AG04449 (cell line): ENCODE results near the gene CAMTA1.

Source experiments
- CTCF ChIA-PET: fragments of 350-600 bp; formaldehyde crosslinking; extraction: SDS; loops from one replicate; lab custom pipeline; 2021; ENCODE audit warnings: antibody characterized with exemption; lab: Yijun Ruan, JAX
- POLR2A ChIA-PET: fragments of 400-600, 350-600 bp; formaldehyde crosslinking; extraction: SDS; loops from one replicate; lab custom pipeline; 2020; ENCODE audit warnings: antibody characterized with exemption, inconsistent platforms; lab: Yijun Ruan, JAX
- DNase-seq: peaks from one replicate; pipeline ENCODE4 v3.0.0-alpha.2; 2010; ENCODE audit warnings: low read depth, low spot score
- H3K4me3 ChIP-seq: 2 replicates; pipeline ENCODE4 v1.5.1; 2011; ENCODE audit warnings: low read depth, mild to moderate bottlenecking, control low read depth, low read length
- TF ChIP-seq, protein P1 (sequence below): IDR thresholded peaks from one replicate; pipeline ENCODE4 v1.5.1; 2011; ENCODE audit warnings: mild to moderate bottlenecking, moderate library complexity, low read length, control low read depth, inconsistent platforms; ENCODE audit not compliant: insufficient read depth; ENCODE audit errors: missing control alignments

The CAMTA1 gene

DNA sequence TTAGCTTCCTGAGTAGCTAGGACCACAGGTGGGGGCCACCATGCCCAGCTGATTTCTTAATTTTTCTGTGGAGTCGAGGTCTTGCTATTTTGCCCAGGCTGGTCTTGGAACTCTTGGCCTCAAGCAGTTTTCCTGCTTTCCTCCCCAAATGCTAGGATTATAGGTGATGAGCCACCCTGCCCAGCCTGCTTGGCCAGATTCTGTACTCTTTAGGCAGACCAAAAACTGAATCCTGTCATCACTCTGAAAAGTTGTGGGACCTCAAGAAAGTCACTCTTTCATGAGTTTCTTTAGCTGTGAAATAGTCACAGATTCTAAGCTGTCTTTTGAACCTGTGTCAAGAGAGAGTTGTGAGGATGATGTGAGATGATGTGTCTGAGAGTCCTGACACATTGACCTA lies 105.4 kb downstream of the CAMTA1 start:
- TF ChIP-seq, protein P1, sequence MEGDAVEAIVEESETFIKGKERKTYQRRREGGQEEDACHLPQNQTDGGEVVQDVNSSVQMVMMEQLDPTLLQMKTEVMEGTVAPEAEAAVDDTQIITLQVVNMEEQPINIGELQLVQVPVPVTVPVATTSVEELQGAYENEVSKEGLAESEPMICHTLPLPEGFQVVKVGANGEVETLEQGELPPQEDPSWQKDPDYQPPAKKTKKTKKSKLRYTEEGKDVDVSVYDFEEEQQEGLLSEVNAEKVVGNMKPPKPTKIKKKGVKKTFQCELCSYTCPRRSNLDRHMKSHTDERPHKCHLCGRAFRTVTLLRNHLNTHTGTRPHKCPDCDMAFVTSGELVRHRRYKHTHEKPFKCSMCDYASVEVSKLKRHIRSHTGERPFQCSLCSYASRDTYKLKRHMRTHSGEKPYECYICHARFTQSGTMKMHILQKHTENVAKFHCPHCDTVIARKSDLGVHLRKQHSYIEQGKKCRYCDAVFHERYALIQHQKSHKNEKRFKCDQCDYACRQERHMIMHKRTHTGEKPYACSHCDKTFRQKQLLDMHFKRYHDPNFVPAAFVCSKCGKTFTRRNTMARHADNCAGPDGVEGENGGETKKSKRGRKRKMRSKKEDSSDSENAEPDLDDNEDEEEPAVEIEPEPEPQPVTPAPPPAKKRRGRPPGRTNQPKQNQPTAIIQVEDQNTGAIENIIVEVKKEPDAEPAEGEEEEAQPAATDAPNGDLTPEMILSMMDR = no peak
- POLR2A ChIA-PET = no interaction called here
- H3K4me3 ChIP-seq = no peak overlapping the region
- CTCF ChIA-PET = interaction anchor here (0.8 to 5.5 kb wide), 33 partner anchors 8 to 861 kb away, joined by 3 to 92 read pairs (median 6); partner anchors contain the start of gene CAMTA1
- DNase-seq = no peak

- TF ChIP-seq, protein P1 = no peak
- POLR2A ChIA-PET = no interaction called here
- no peak for DNase-seq
- CTCF ChIA-PET = interaction anchor here (0.7 to 5.5 kb wide), 11 partner anchors 14 to 173 kb away, joined by 3 to 92 read pairs (median 13); partner anchors contain the start of gene CAMTA1
- H3K4me3 ChIP-seq = no peak overlapping the region
These were observed 106.7 kb downstream of the CAMTA1 start for GRCh38 chr1:6891781-6892579.

GRCh38 chr1:6893388-6893787 lies 108.1 kb downstream of the CAMTA1 start:
- CTCF ChIA-PET = interaction anchor here (0.9 to 5.5 kb wide), 4 partner anchors 18 to 177 kb away, joined by 3 to 92 read pairs (median 6); no protein-coding TSS in a partner anchor
- no peak for DNase-seq
- no peak overlapping the region for H3K4me3 ChIP-seq
- TF ChIP-seq, protein P1 = no peak
- POLR2A ChIA-PET = no interaction called here

GRCh38 chr1:6897138-6897537 lies 111.9 kb downstream of the CAMTA1 start:
- H3K4me3 ChIP-seq = no peak overlapping the region
- CTCF ChIA-PET = interaction anchor here (0.6 to 1.4 kb wide), 4 partner anchors 11 to 178 kb away, joined by 3 to 6 read pairs (median 4); no protein-coding TSS in a partner anchor
- POLR2A ChIA-PET = no interaction called here
- DNase-seq = no peak
- TF ChIP-seq, protein P1 = no peak

GRCh38 chr1:6898974-6899539 lies 113.8 kb downstream of the CAMTA1 start:
- no peak for DNase-seq
- TF ChIP-seq, protein P1 = no peak
- no peak overlapping the region for H3K4me3 ChIP-seq
- POLR2A ChIA-PET = no interaction called here
- CTCF ChIA-PET = interaction anchor here (0.8 to 2.1 kb wide), 3 partner anchors 9 to 748 kb away, joined by 3 to 7 read pairs (median 6); no protein-coding TSS in a partner anchor

DNA sequence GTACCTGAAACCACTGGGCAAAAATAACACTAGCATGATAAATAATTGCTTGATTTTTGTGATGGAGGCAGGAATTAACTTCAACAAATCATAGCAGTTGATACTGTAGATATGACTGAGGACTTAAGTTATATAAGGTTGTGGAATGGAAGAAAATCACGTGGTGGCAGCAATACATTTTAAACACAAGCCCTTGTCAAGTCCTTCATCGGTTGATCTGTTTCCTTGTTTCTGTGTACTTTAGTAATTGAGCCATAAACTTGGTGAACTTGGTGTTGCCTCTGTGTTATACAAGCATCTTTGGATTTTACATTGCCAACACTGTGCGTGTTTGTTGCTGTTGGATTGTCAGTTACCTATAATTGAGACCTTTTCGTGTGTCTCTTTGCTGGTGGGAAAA lies 114.4 kb downstream of the CAMTA1 start:
- DNase-seq = no peak
- H3K4me3 ChIP-seq = no peak overlapping the region
- CTCF ChIA-PET = interaction anchor here (1.1 to 2.1 kb wide), 2 partner anchors 10 to 11 kb away, joined by 6 to 7 read pairs; no protein-coding TSS in a partner anchor
- POLR2A ChIA-PET = no interaction called here
- TF ChIP-seq, protein P1 = no peak
